GM19395 (cell line): ENCODE data around the gene GMPPB.
"Not testable (repeated sequence)": the region's sequence is repeated elsewhere in the genome, so short reads cannot be mapped to it uniquely, and the experiment has no call there.

Experiments
- ATAC-seq: cut with Tn5 transposase; IDR thresholded peaks from one replicate; pipeline ENCODE4 v1.9.1; 2021; ENCODE audit warnings: mild to moderate bottlenecking, moderate library complexity; ENCODE audit not compliant: unreplicated experiment

Gene GMPPB

DNA sequence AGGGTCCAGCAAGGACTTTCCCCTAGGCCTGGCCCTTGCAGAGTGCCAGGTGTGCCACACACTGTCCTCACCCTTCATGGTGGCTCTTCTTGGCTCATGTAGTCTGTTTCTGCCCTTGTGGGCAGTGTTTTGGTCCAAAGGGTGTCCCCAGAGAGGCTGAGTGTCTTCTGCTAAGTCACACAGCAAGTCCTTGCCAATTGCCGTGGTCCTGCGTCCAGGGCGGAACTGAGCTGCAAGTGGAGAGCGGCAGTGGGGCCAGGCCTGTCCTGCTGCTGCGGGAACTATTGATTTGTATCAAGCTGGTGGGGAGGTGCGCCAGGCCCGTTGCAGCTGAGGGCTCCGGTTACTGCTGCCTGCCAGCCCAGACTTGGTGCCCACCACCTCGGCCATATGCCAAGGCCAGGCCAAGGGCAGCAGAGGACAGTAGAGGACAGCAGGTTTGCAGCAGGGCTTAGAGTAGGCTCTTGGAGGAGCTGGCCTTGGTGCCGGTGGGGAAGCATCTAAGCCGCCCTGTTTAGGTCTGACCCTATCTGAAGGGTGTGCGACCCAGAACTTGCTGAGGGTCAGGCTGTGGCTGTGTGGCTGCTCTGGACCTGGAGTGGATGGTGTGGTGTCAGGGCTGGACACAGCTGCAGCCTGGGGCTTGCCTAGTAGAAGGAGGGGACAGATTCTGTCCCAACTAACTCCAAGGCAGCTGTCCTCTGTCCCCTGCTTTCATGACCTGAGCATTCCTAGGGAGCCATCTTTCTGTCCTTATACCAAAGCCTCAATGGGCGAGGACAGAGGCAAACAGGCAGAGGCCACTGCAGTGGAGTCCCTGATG lies 8.8 kb downstream of the GMPPB start:
- ATAC-seq = no peak

DNA sequence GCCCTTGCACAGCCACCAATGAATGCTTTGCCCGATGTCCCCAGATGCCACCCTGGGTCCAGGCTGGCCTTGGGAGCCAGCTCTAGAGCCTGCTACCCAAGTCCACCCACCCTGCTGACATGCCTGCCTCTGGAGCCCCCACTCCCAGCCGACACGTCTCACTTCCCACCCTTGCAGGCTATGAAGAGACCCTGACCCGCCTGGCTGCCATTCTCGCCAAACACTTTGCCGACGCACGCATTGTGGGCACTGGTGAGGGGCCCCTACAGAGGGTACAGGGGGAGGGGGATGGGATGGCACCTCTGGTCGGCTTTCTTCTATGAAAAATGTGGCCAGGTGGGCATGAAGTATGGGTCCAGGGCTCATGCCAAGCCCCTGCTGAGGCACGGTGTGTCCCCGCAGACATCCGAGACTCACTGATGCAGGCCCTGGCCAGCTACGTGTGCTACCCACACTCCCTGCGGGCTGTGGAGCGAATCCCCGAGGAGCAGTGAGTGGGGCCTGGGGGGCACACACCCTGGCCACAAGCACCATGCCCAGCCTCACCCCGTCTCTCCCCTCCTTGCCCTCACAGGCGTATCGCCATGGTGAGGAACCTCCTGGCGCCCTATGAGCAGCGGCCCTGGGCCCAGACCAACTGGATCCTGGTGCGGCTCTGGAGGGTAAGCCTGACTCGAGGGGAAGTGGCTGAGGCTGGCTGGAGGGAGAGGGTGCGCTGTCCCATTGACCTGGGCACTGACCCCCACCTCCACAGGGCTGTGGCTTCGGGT lies 10.2 kb downstream of the GMPPB start:
- ATAC-seq = no peak

DNA sequence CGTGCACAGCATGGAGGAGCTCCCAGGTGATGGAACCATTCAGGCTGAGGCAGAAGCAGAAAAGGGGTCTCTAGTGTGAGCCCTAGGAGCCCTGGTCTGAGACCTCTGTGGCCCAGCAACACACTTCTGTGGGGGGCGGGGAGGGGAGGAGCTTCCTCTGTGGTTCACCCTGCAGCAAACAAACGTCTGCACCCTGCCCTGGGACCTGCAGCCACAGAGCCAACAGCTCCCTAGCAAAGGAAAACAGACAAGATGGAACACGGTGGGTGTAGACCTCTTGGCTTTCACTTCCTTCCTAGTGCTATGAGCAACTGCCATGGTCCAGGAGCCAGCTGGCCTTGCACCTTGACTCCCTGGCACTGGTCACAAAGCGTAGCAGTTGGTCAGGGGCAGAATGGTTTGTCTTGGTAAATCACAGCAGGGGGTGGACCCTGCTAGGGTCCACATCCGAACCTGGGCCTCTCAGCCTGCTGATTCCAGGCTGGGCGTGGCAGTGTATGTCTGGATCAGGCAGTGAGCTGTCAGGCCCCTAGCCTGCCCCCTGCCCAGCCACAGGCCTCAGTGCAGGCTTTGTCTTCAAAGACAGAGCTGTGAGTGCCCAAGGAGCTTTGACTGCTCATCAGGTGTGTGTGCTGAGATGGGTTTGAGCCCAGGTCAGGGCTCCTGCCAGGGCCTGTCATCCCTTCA lies 11.0 kb downstream of the GMPPB start:
- no peak for ATAC-seq

- no peak for ATAC-seq
Observed at GRCh38 chr3:49712166-49712565, 11.6 kb downstream of the GMPPB start.

- no peak for ATAC-seq
Observed at GRCh38 chr3:49711489-49711888, 12.3 kb downstream of the GMPPB start.

- ATAC-seq = no peak
Observed at GRCh38 chr3:49709852-49710251, 13.9 kb downstream of the GMPPB start.

DNA sequence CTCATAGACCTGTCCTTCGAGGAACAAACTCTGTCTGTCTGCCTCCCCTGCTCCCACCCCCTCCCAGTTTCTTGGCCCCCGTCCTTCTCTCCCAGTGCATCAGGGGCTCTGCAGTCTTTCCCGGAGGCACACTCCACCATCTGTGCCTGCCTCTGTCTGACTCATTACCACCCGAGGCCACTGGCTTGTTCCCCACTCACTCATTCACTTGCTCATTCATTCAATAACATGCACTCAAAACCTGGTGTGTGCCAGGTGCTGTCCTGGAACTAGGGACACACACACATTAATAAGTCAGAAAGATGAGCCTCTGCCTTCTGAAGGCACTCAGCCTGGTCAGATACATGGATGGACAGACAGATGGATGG lies 16.7 kb downstream of the GMPPB start:
- no peak for ATAC-seq

GRCh38 chr3:49706456-49707112 lies 17.2 kb downstream of the GMPPB start:
- no peak for ATAC-seq

DNA sequence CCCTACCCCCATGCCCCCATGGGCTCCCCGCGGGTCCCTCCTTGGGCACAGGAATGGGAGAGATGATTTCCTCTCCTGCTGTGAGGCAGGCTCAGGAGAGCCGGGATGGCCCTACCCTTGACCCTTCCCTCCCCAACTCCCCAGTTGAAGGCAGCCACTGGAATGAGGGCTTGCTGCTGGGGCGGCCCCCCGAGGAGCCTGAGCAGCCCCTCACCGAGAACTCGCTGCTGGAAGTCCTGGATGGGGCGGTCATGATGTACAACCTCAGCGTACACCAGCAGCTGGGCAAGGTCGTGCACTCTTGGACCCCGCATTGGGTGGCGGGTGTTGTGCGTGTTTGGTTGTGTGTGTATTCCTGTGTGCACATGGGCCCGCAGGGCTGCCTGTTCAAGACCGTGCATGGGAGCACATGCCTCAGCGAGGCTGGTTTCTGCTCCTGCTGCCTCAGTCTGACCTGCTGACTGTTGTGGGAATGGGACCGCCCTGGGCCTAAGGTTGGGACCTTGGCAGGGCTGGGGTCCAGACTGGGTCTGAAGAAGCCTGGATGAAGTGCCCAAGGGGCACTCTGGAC lies 18.3 kb downstream of the GMPPB start:
- ATAC-seq = no peak

- ATAC-seq = no peak
Observed at GRCh38 chr3:49704629-49705028, 19.1 kb downstream of the GMPPB start.

- ATAC-seq = no peak
Observed at GRCh38 chr3:49703956-49704355, 19.8 kb downstream of the GMPPB start.

GRCh38 chr3:49703443-49703927 lies 20.3 kb downstream of the GMPPB start:
- peak; percentile 82 for ATAC-seq

- ATAC-seq = no peak
Observed at GRCh38 chr3:49702672-49703071, 21.1 kb downstream of the GMPPB start.

- no peak for ATAC-seq
Observed at GRCh38 chr3:49701388-49702077, 22.2 kb downstream of the GMPPB start.

- ATAC-seq = no peak
Observed at GRCh38 chr3:49700453-49701128, 23.2 kb downstream of the GMPPB start.

GRCh38 chr3:49700014-49700413 lies 23.7 kb downstream of the GMPPB start:
- ATAC-seq = no peak

- no peak for ATAC-seq
Observed at GRCh38 chr3:49699281-49699979, 24.3 kb downstream of the GMPPB start.

- not testable (repeated sequence) for ATAC-seq
Observed at GRCh38 chr3:49695350-49696015, 28.3 kb downstream of the GMPPB start.
